Gastrocnemius medialis (tissue), 4 donors: ENCODE results near the gene NME4. TPM values are rescaled to one million over a fixed set of nuclear protein-coding genes. Genes with fewer than 3 reads are reported as not detected.

Experiments
- ATAC-seq, 2 donors: fragments of 150-250 bp; one replicate each; pipeline ENCODE4 v1.9.1; 2016
- DNase-seq, 2 donors: peaks; one replicate each; pipeline ENCODE4 v3.0.0-alpha.2; 2019
- H3K27ac ChIP-seq, 4 donors: fragments of 200-600 bp; sonication (generic); 1 replicate in 1 of 4; 2 replicates in 3 of 4; pipeline ENCODE4 v1.5.1; 2016 to 2018; ENCODE audit warnings: mild to moderate bottlenecking in 2 of 4, moderate library complexity in 1 of 4
- H3K27me3 ChIP-seq, 3 donors: fragments of 200-600 bp; sonication (generic) in 2 of 3; 1 replicate in 1 of 3; 2 replicates in 2 of 3; pipeline versions ENCODE4 v1.5.1 to v1.6.0; 2016 to 2019; ENCODE audit warnings: mild to moderate bottlenecking in 1 of 3, moderate library complexity in 1 of 3
- H3K36me3 ChIP-seq, 2 donors: fragments of 200-600 bp; sonication (generic) in 1 of 2; one replicate each; pipeline ENCODE4 v1.5.1; 2017 to 2018
- H3K4me1 ChIP-seq, 2 donors: fragments of 200-600 bp; sonication (generic) in 1 of 2; one replicate each; pipeline ENCODE4 v1.5.1; 2016 to 2017; ENCODE audit warnings: mild to moderate bottlenecking in 2 of 2
- H3K4me3 ChIP-seq, 4 donors: fragments of 200-600 bp; sonication (generic) in 3 of 4; 1 replicate in 1 of 4; 2 replicates in 3 of 4; pipeline ENCODE4 v1.5.1; 2016 to 2019; ENCODE audit warnings: mild to moderate bottlenecking in 2 of 4
- H3K9me3 ChIP-seq, 3 donors: fragments of 200-600 bp; sonication (generic) in 2 of 3; 1 replicate in 1 of 3; 2 replicates in 2 of 3; pipeline ENCODE4 v1.5.1; 2016 to 2019
- CTCF ChIP-seq, 5 experiments: fragments of 450-650 bp in 3 of 5; fragments of 200-600 bp in 2 of 5; sonication (generic) in 2 of 5; IDR thresholded peaks in 4 of 5; conservative IDR thresholded peaks in 1 of 5; 1 replicate in 4 of 5; 2 replicates in 1 of 5; pipeline ENCODE4 v1.5.1; 2016 to 2019; ENCODE audit warnings: antibody characterized with exemption in 5 of 5, mild to moderate bottlenecking in 3 of 5, moderate library complexity in 3 of 5
- POLR2A ChIP-seq, 2 donors: fragments of 450-650 bp; IDR thresholded peaks; one replicate each; pipeline ENCODE4 v1.6.1; 2017; ENCODE audit warnings: antibody characterized with exemption in 2 of 2, mild to moderate bottlenecking in 2 of 2, moderate library complexity in 2 of 2
- in situ Hi-C, 4 donors: fragments of 200-750 bp; cut with MboI; loops; one replicate each; pipeline versions ENCODE4 v1.15.0 to v1.8.0; 2017; ENCODE audit warnings: low sequenced_read_pairs in 4 of 4
- intact Hi-C: fragments of 100-400 bp; cut with DNase I; formaldehyde crosslinking; loops from one replicate; pipeline ENCODE4 v1.15.1; 2023; ENCODE audit warnings: low total_unique reads
- total RNA-seq, 4 donors: library from RNA; depleted of rRNA; stranded (reverse); fragments of >200 nt; gene quantifications; one replicate each; pipeline versions ENCODE4 v1.1.0 to v1.2.3, GENCODE V29; 2016

The NME4 gene
- total RNA-seq, 4 donors from 2014 or later, result 11.6 to 19.3 (median 16.3) TPM

DNA sequence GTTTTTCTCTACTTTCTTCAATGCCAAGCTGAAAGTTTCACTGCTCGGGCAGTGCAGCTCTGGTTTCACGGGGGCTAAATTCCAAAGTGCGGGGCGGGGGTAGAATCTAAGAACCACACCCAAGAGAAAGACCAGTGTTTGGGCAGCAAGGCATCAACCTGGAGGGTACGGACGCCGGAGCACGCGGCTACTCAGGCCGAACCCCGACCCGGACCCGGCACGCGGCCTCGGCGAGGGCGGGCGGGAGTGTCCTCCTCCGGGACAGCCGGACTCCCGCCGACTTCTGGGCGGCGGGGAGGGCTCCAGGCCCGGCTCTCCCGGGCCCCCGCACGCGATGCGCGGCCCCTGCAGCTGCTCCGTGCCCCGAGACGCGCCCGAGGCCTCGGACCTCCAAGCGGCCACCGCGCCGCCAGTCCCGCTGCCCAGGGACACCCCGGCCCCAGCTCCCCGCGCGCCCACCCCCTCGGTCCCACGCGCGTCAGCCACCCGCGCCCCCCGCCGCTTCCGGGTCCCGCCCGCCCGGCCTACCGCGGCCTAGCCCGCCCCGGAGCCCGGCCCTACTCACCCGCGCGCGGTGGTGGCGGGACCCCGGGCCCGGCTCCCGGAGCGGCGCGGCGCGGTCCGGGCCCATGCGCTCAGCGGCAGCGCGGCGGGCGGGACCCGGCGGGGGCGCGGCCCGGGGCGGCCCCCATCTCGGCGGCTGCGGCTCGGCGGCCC lies 45.0 kb upstream of the NME4 start:
- peak overlapping the region; percentile 34 to 68 (median 47) for H3K27ac ChIP-seq
- H3K27me3 ChIP-seq, result no peaks in the 10 kb centered on the region
- intact Hi-C loops (loop anchor here (1.0 to 5.0 kb wide), 4 partner anchors 18 to 245 kb away; partner anchors contain the start of genes DECR2, FAM234A and MRPL28), in situ Hi-C loops (no loop called here)
- H3K36me3 ChIP-seq, result no peaks in the 10 kb centered on the region
- H3K4me1 ChIP-seq, result peaks cover 7 to 15% of the 10 kb centered on the region in 2 donors
- no peak for DNase-seq
- peak overlapping the region; percentile 54 to 75 (median 66) for H3K4me3 ChIP-seq
- ATAC-seq, result peak; percentile 35 to 36
- TF ChIP-seq CTCF (IDR thresholded peaks at IDR 0.05 in 4 of 5, conservative IDR thresholded peaks at IDR 0.05 in 1 of 5), result no peak
- no peak for TF ChIP-seq POLR2A (IDR thresholded peaks at IDR 0.05)
- H3K9me3 ChIP-seq, result no peaks in the 10 kb centered on the region

GRCh38 chr16:352547-353403 lies 44.2 kb upstream of the NME4 start, which contains the start of gene AXIN1:
Gene AXIN1 (minus strand): TSS chr16:352723. CDS start chr16:347025, 5,698 bp downstream.
- no peaks in the 10 kb centered on the region for H3K9me3 ChIP-seq
- H3K4me3 ChIP-seq, result peak within 1 kb of the TSS; percentile 54 to 75 (median 66)
- intact Hi-C loops (loop anchor here (1.0 to 5.0 kb wide), 4 partner anchors 18 to 245 kb away; partner anchors contain the start of genes DECR2, FAM234A and MRPL28), in situ Hi-C loops (no loop called here)
- H3K27me3 ChIP-seq, result no peaks in the 10 kb centered on the region
- DNase-seq (peak; percentile 99 to 100), ATAC-seq (peak; percentile 84 to 86)
- H3K36me3 ChIP-seq, result no peaks in the 10 kb centered on the region
- TF ChIP-seq POLR2A (IDR thresholded peaks at IDR 0.05) (peak; percentile 41 to 43), CTCF (IDR thresholded peaks at IDR 0.05 in 4 of 5, conservative IDR thresholded peaks at IDR 0.05 in 1 of 5) (peak in 4 of 5 experiments; percentile 49 to 83 (median 64))
- peak within 1 kb of the TSS; percentile 58 to 79 (median 74) for H3K27ac ChIP-seq
- H3K4me1 ChIP-seq, result peaks cover 7 to 15% of the 10 kb centered on the region in 2 donors

DNA sequence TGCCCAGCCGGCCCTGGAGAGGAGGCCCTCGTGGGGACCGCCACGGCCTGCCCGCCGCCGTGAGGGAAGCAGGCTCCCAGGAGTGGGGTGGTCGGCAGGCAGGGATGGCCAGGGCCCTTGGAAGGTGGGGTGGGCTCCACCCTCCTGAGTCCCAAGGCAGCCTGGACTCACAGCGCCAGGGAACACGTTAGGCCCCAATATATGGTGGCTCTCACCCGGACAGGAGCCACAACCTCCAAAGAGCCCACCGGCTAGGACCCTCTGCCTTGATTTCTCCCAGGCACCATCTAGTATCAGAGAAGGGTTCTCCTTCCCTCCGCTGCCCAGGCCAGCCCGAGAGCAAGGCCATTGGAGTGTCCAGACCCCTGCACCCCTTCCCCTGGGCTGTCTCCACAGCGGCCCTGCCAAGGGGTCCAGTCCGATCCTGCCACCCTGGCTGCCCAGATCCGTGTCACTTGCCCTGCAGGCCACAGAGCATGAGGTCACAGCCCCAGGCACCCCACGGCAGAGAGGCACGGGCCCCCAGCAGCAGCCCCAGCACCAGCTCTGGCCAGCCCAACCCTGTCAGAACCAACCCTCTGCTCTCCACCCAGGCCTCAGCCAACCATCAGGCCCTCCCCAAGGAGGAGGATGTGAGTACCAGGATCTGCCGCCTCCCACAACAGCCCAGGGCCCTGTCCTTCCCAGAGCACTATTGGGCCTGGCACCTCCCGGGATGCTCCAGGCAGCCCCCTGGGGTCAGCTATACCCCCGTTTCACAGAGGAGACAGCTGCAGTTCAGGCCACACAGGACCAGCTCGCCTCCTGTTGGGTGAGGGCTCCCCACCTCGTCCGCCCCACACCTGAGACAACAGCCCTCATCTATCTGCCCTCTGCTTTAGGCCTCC lies 43.4 kb upstream of the NME4 start:
- Histone ChIP-seq H3K4me1 (peaks cover 7 to 15% of the 10 kb centered on the region in 2 donors), H3K27ac (peak overlapping the region; percentile 58 to 79 (median 74)), H3K27me3 (no peaks in the 10 kb centered on the region), H3K4me3 (peak overlapping the region; percentile 47 to 57 (median 52)), H3K36me3 (no peaks in the 10 kb centered on the region), H3K9me3 (no peaks in the 10 kb centered on the region)
- ATAC-seq, result peak; percentile 3 to 4
- intact Hi-C loops (loop anchor here (2.0 to 5.0 kb wide), 2 partner anchors 119 to 246 kb away; partner anchors contain the start of gene FAM234A), in situ Hi-C loops (no loop called here)
- no peak for DNase-seq
- TF ChIP-seq POLR2A (IDR thresholded peaks at IDR 0.05) (no peak), CTCF (IDR thresholded peaks at IDR 0.05 in 4 of 5, conservative IDR thresholded peaks at IDR 0.05 in 1 of 5) (no peak)

DNA sequence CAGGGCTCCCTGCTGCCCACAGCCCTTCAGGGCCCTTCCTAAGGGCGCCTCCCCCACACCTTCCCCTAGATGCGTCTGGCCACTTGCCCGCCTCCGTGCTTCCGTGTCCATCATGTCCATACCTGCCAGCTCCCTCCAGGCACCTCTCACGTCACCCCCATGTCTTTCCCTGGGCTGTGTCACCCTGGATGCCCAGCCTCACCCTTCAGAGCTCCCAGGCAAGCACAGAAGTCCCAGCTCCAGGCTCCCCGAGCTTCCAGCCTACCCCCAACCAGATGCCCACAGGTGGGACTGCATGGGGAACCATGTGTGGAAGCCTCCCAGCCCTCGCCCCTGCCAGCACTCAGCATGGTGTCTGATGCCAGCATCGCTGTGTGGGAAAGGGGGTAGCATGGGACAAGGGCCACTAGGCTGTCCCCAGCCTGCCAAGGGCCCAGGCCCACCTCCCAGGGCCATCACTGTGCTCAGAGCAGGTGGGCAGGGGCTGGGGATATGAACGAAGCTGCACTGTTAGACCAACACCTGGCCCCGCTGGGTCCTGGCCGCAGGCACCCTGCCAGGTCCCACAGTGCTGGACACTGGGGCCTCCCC lies 42.6 kb upstream of the NME4 start:
- in situ Hi-C loops, result no loop called here
- no peak for DNase-seq
- H3K9me3 ChIP-seq, result no peaks in the 10 kb centered on the region
- no peak overlapping the region for H3K4me3 ChIP-seq
- no peaks in the 10 kb centered on the region for H3K27me3 ChIP-seq
- intact Hi-C loops, result loop anchor here (5.0 kb wide), 1 partner anchor 247 kb away; no protein-coding TSS in a partner anchor
- H3K27ac ChIP-seq, result no peak overlapping the region
- no peaks in the 10 kb centered on the region for H3K36me3 ChIP-seq
- peaks cover 7 to 15% of the 10 kb centered on the region in 2 donors for H3K4me1 ChIP-seq
- TF ChIP-seq POLR2A (IDR thresholded peaks at IDR 0.05) (no peak), CTCF (IDR thresholded peaks at IDR 0.05 in 4 of 5, conservative IDR thresholded peaks at IDR 0.05 in 1 of 5) (no peak)
- no peak for ATAC-seq
